Measurements from ENCODE around the gene NFIC. TPM values are rescaled to one million over a fixed set of nuclear protein-coding genes. Genes with fewer than 3 reads are reported as not detected.
A peak's percentile ranks its signal among the peaks of the same experiment; 100 is the strongest.

The NFIC gene
- total RNA-seq, 1 experiment from 2014 or later: 3.2 TPM

DNA sequence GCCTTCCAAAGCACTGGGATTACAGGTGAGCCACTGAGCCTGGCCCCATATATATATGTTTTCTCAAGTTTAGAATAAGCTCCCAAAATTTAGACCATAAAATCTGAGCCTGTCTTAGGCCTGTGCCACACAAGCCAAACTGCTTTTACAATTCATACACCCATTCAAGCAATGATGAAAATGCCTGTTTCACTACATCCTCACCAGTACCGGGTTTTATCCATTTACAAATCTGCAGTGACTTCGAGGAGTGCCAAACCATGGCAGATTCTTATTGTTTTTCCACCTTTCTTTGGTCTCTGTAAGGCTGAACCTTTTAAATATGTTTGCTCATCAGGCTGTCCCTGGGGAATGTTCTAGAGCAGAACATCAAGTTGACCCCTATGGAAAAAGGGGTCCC lies 9.6 kb upstream of the NFIC start:
- in situ Hi-C loops (cut with HindIII; ENCODE audit: low sequenced_read_pairs): no loop called here
- DNase-seq (ENCODE audit: low spot score): no peak

DNA sequence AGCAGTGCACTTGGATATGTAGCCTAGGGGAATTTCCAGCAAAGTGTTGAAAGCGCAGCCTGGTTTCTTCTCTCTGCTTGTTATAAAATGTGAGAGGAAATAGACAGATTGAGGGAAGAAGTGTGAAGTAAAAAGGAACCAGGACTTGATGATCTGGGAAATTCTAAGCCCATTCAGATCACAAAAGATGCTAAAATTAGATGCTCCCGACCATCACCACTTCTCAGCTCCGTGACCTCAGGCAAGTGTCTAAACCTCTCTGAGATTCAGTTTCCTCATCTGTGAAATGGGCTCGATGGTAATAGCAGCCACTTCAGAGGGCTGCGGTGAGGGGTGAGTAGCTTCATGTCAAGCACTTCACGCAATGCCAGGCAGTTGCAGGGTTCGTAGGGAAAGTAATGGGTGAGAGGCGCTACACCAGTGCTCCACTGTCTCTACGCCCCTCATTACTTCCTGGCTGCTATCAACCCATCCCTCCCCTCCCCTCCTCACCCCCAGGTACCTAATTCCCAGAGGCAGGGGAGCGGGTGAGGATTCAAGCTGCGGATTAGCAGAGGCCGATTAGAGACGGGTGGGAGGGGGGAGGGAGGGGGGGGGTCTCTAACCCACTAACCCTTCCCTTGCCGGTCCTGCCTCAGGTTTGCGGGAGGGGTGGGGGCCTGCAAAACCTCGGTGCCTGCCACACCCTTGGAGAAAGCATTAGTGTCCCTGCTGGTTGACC lies 9.0 kb upstream of the NFIC start:
- no peak for DNase-seq (ENCODE audit: low spot score)
- in situ Hi-C loops (cut with HindIII; ENCODE audit: low sequenced_read_pairs): no loop called here

DNA sequence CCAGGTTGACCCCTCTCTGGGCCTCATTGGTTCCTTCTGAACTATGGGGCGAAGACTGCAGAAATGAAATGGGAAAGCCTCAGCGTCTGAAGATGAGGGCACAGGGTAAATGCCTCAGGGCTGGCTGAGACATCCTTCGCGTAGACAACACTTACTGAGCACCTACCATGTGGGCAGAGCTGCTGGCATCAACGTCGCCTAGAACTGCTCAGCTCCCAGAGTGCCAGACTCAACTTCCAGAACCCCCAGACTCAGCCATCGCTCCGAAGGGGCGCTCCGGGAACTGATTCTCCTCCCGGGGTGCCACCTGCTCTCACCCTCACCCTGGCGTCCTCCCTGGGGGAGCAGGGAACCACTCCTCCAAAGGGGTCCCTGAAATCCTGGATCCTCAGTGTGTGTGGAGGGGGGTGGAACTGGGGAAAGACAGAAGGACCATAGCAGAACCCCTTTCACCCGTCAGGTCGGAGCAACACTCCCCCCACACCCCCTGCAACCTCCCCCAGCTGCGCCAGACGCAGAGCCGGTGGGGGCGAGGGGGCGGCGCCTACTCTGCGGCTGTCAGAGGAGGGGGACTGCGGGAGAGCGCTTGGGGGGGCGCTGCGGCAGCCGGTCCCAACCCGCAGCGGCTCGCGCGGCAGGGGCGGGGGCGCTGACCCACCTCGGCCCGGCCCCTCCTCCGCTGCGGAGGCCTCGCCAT lies 8.2 kb upstream of the NFIC start:
- DNase-seq (ENCODE audit: low spot score): no peak
- in situ Hi-C loops (cut with HindIII; ENCODE audit: low sequenced_read_pairs): no loop called here

DNA sequence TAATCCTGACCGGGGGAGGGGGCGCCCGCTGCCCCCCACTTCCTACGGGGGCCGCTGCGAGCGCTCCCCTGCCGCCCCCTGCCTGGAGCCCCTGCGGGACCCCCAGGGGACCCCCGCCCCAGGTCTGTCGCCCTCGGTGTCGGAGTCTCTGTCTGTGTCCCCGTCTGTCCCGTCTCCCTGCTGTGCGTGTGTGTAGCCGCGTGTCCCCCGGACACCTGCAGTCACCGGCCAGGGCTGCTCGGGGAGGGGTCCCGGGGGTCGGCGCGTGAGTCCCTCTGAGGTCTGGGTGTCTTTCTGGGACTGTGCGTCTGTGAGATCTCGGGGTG lies 7.7 kb upstream of the NFIC start:
- DNase-seq (ENCODE audit: low spot score): no peak
- in situ Hi-C loops (cut with HindIII; ENCODE audit: low sequenced_read_pairs): no loop called here

DNA sequence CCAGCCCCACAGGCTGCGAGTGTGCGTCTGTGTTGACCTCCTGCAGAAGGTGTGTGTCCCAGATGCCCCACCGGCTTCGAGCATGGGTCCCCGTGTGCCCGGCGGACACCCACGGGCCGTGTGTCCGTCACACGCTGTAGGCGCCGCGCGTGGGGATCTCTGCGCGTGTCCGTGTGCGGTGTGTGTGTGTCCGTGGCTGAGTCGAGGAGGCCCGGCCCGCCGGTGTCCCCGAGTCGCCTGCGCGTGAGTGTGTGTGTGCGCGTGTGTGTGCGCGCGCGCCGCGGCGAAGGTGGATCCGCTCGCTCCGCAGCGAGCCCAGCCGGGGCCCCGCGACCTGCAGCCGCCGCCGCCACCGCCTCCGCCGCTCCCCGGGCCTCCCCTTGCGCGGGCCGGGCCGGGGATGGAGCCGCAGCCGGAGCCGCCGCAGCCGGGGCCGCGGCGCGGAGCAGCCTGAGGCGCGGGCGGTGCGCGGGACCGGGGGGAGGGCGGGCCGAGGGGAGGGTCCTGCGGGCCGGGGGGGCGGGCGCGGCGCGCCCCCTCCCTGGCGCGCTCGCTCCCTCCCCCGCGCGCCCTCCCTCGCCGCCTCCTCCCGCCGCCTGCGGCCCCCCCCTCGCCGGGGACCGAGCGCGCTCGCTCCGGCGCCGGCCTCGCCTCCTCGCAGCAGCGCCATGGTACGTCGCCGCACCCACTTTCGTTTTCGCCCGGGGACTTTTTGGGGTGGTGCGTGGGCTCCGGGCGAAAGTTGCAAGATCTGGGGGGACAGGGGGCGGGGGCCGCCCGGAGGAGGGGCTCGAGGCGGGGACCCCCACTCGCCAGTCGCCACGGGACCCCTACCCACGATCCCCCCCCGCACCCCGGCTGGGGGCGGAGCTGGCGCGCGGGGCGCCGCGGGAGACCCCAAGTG lies 7.1 kb upstream of the NFIC start:
- DNase-seq (ENCODE audit: low spot score): peak; percentile 65
- in situ Hi-C loops (cut with HindIII; ENCODE audit: low sequenced_read_pairs): no loop called here

DNA sequence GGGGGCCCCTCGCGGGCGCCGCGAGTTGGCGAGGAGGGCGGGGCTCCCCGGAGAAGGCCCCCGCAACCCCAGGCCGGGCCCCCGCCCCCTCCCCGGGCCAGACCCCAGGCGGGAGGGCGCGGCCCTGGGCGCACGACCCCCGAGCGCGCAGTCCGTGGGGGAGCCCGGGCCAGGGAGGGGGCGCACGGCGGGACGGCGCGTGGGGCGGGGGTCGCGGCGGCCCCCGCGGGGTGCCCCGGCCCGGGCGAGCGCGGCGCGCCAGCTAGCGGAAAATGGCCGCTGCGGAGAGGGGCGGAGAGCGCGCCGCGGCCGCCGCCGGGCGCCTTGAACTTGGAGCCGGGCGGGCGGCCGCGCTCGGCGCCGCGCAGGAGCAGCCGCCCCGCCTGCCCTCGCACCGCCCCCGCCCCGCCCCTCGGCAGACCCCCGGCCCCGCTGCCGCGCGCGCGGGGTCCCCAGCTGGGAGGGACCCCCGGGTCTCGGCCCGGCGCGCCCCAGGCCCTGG lies 6.4 kb upstream of the NFIC start:
- in situ Hi-C loops (cut with HindIII; ENCODE audit: low sequenced_read_pairs): no loop called here
- no peak for DNase-seq (ENCODE audit: low spot score)

DNA sequence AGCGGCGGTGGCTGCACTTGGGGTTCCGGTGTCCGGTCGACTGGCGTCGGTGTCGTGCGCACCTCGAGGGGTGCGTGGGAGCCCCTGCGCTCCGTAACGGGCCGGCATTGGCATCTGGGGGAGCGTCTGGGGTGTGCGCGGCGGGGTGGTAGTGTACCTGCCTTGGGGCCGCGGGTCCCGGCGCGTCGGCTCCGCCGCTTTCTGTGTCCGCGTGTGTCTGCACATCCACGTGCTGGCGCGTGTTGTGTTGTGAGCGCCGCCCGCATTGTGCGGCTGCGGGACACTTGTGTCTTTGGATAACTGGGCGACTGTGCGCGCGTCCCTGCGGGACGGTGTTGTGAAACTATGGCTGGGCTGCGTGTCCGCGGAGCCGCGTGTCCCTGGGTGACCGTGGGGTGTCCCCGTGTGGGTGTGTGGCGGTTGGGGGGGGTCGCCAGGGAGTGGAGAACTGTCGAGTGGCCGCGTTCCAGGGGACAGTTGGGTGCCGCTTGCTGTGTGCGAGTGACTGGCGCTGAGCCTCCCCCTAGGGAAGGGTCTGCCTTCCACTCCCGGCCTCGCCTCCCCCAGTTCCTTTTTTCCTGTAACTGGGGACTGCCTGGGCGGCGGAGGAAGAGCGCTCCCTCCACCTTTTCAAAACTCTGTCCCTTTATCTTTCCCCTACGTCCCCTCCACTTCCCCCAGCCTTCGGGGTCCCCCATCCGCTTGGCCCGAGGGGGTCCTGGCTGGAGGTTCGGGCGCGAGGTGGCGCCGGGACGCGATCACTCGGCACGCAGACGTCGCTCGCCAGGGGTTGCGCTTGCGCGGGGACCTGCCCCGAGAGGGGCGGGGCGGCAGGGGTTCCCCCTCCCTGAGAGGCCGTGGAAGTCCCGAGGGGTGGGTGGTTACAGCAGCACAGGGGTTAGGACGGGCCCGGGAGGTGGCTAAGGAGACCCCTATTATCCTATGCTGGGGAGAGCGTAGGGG lies 5.7 kb upstream of the NFIC start:
- DNase-seq (ENCODE audit: low spot score): peak; percentile 57
- in situ Hi-C loops (cut with HindIII; ENCODE audit: low sequenced_read_pairs): no loop called here

DNA sequence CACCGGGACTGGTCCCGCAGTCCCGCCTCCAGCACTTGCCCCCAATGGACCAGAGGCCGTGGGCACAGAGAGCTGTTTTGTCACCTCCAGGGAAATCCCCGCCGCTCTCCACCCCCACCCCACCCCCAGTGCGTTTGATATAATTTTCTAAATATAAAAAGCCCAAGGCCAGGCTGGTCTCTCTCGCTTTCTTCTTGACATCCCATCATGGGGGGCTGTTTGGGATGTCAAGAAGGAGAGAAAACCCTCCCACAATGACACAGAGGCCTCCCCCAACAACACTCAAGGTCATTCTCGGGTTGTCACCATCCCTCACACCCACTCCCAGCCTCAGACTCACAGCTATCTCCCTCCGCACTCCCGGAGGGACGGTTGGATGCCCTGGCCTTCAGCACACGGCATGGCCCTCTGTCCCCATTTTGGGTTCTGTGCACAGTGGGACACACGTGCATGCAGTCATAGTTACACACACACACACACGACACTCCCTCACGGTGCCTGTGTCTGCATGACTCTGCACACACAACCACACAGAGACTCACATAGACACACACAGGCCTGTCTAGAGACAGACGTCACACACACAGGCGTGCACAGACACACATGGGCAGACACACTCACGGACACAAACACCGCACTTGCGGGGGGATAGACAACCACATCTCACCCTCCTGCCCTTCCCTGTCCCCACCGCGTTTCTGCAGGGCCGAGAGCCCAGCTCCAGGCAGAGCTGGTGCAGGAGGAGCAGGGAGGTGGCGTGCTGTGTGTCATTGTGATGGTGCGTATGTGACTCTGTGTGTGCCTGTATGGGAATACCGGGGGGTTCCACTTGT lies 4.8 kb upstream of the NFIC start:
- peak; percentile 49 for DNase-seq (ENCODE audit: low spot score)

DNA sequence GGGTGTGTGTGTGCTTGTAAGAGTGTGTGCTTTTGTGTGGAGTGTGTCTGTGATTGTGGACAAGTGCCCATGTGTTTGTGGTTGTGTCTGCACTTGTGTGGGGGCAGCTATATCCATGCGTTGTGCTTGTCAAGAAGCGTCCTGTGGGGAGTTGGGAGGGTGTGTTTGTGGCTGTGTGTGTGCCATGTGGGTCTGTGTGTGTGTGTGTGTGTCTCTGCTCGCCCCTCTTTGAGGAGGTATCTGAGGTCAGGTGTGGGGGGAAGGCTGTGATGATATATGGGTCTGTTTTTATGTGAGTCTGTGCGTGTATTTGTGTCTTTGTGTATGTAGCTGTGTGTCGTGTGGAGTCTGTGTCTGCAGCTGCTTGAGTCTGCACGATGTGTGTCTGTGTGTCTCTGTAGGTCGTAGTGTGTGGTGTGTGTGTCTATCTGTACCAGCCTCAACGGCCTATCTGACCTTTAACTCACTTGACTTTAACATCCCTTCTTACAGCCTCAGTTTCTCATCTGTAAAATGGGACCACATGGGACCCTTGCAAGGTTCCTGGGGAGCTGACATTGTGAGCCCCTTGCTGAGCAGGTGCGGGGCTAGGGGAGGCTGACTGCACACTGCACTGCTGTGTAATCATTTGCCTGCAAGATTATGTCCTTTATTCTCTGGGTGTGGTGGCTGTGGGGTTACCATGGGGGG lies 4.0 kb upstream of the NFIC start:
- DNase-seq (ENCODE audit: low spot score): no peak
- in situ Hi-C loops (cut with HindIII; ENCODE audit: low sequenced_read_pairs): no loop called here

More for the DNA sequence above, 4.8 kb upstream of the NFIC start:
- in situ Hi-C loops (cut with HindIII; ENCODE audit: low sequenced_read_pairs): no loop called here

DNA sequence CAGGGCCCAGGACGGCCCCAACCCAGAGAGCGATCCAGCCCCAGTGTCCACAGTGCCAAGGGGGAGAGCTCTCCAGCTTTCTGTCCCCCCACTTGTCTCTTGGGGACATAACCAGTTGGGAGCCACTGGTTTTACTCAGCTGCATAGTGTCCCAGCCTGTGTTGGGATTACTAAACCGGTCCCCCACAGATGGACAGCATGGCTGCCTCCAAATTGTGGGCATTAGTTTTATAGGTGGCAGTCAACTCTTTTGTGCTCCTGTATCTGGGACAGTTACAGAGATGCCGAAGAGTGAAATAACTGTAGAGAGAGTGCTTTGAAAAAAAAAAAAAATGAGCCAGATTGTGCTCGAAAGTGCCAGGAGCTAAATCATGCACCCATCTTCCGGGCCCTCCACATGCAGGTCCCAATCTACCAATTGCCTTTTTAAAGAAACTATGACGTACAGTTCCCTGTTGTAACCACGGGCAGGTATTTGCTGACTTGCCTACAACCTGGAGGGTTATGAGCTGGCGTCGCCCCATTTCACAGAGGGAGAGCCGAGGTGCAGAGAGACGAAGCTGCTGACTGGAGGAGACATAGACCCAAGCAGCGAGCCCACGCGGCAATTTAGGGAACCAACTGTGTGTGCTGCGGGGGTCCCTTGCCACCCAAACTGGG lies 2.4 kb upstream of the NFIC start:
- in situ Hi-C loops (cut with HindIII; ENCODE audit: low sequenced_read_pairs): no loop called here
- DNase-seq (ENCODE audit: low spot score): peak; percentile 55

DNA sequence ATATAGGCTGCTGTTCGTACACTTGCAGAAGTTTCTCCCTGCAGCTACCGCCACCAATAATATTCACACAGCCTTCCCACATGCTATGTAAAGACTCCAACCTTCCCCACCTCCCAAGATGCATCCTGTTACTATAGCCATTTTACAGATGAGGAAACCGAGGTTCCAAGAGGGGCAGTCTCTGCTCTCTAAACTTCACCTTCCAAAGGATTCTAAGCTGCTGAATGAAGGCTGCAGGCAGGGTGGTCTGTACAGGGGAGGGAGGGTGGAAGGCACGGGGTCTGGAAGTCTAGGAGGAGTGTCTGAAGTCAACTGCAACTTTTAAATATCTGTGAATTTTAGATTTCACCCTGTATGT lies 1.9 kb upstream of the NFIC start:
- DNase-seq (ENCODE audit: low spot score): no peak
- in situ Hi-C loops (cut with HindIII; ENCODE audit: low sequenced_read_pairs): no loop called here

DNA sequence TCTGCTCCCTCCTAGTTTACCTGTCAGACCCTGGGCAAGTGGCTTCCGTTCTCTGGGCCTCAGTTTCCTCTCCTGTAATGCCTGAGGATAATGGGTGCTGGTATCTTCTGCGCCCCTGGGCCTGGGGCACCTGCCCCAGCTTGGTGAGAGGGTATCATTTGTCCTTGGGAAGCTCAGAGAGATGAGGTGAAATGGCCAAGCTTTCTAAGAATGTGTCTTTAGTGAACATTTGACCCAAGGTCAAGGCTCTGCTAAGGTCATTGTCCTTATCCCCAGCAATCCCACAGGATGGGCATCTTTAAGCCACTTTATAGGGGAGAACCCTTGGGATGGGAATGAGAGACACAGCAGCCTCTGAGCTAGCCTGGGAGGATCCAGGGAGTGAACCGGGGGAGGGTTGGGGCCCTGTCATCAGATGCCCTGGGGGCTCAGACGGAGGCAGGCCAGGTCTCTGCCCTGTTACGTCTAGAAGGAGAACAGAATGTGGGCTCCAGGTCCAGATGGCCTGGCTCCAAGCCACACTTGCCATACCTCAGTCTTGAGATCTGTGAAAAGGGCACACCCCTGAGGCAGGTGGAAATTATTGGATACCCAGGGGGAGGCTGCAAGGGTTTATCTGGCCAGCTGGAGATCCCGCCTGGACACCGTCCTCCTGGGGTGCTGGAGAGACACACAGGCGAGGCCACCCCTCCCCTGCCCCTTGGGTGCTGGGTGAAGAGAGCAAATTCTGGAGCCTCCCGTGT lies 1.1 kb upstream of the NFIC start:
- peak; percentile 26 for DNase-seq (ENCODE audit: low spot score)
- in situ Hi-C loops (cut with HindIII; ENCODE audit: low sequenced_read_pairs): no loop called here

DNA sequence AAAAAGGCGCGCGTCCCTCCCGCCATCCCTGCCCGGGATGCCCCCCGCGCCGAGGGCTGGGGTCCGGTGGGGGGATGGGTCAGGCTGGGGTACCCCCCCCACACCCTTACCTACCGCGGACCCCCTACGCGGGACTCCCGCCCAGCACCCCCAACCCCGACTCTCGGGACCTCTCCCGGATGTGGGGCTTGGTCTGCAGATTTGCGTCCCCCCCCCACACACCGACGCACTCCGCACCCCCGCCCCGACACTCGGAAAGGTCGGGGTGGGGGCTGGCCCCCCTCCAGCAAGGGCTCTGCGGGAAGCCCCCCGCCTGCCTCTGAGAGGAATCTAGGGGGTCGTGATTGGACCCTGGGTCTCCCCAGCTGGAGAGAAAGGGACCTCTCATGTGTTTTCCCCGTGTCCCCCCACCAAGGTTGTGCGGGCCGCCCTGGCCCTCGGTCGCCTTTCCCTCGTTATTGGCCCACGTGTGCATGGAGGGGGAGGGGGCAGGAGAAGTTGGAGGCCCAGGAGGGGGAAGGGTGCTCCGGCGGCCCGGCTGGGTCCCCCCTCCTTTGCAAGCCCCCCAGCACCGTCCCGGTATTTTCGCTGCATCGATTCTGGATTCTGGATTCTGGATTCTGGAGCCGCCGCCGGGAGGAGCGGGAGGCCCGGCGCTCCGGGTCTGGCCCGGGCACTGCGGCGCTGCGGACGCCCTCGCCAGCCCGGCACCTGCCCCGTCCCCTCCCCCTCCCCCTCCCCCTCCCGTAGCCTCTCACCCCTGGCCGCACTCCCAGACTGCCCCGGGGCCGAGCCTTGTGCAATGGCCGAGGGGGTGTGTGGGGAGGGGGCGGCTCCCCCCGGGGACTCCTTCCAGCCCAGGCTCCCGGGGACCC lies 607 bp downstream of the NFIC start:
- in situ Hi-C loops (cut with HindIII; ENCODE audit: low sequenced_read_pairs): no loop called here
- DNase-seq (ENCODE audit: low spot score): peak; percentile 56

DNA sequence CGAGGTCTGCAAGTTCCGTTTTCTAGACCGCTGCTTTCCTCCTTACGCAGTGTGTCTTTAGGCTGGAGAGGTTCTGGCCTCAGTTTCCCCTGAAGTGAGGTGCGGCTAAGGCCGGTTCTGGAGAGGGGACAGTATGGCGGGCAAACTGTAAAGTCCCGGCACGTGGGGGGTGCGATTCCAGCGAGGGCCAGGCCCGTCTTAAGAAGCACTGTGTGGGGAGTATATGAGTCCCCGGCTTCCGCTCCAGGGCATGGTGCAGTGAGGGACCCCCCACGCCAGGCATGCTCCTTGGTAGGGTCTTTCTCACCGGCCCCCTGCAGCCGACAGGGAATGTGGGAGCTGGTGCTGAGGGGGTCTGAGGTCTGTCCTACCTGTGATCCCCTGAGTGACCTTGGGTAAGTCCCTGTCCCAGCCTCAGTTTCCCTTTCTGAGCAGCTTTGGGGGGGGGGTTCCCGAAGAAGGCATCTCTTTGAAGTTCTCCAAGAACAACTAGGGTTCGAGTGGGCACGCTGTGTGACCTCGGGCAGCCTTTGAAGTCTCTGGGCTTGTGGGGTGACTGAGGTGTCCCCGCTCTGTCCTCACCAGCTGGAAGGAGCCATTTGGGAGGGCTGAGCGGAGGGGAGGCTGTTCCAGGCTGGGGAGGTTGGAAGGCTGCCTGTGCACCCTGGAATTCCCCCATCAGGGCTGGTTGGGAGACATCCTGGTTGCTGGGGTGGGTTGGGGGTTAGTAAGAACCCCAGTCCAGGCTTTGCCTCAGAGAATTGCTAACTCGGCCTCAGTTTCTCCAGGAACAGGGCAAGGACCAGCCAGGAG lies 1.5 kb downstream of the NFIC start:
- in situ Hi-C loops (cut with HindIII; ENCODE audit: low sequenced_read_pairs): no loop called here
- DNase-seq (ENCODE audit: low spot score): peak; percentile 37

DNA sequence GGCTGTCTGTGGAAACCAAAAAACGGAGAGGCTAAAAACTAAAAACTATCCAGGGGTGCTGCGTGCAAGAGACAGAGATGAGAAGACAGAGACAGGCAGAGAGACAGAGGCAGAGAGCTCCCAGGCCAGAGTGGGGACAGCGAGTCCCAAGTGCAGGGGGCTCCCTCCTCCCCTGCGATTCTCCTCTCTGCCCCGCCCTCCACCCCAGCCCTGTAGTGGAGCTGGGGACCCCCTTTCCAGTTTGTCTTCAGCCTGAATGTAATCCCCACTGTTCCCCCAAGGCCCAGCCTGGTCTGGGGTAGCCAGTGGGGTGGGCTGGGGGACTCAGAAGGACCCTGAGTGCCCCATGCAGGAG lies 2.0 kb downstream of the NFIC start:
- in situ Hi-C loops (cut with HindIII; ENCODE audit: low sequenced_read_pairs): no loop called here

More for the DNA sequence above, 2.0 kb downstream of the NFIC start:
- no peak for DNase-seq (ENCODE audit: low spot score)
